Brain microvascular endothelial cell (primary cell): ENCODE data around the gene PLG.
"Not testable (repeated sequence)": the region's sequence is repeated elsewhere in the genome, so short reads cannot be mapped to it uniquely, and the experiment has no call there.

Experiments used
- DNase-seq: peaks from one replicate; pipeline ENCODE4 v3.0.0-alpha.2; 2020
- H3K27ac ChIP-seq: fragments of 250-450 bp; sonication (Bioruptor Pico); 2 replicates; pipeline ENCODE4 v1.5.1; 2020; ENCODE audit warnings: mild to moderate bottlenecking, moderate library complexity
- H3K27me3 ChIP-seq: fragments of 250-450 bp; sonication (Bioruptor Pico); replicated peaks from 2 replicates; pipeline ENCODE4 v1.5.1; 2020; ENCODE audit warnings: mild to moderate bottlenecking
- H3K36me3 ChIP-seq: fragments of 250-450 bp; sonication (Bioruptor Pico); replicated peaks from 2 replicates; pipeline ENCODE4 v1.5.1; 2020; ENCODE audit warnings: mild to moderate bottlenecking
- H3K4me3 ChIP-seq: 2 replicates; pipeline ENCODE4 v1.5.1; 2011; ENCODE audit warnings: low read depth, mild to moderate bottlenecking, control low read depth, low read length, moderate library complexity
- CTCF ChIP-seq: IDR thresholded peaks from 2 replicates; pipeline ENCODE4 v1.5.1; 2011; ENCODE audit warnings: low read depth, mild to moderate bottlenecking, moderate library complexity, low read length, control low read depth, inconsistent platforms; ENCODE audit errors: missing control alignments
- in situ Hi-C: cut with HindIII; loops from 2 replicates; pipeline ENCODE4 v1.10.0; 2017; ENCODE audit warnings: low sequenced_read_pairs, low pct_ligation_motif_present

The PLG gene

GRCh38 chr6:160781298-160781697, 79.3 kb downstream of the PLG start:
- no peak for DNase-seq
- H3K36me3 ChIP-seq: no peaks in the 10 kb centered on the region
- no peaks in the 10 kb centered on the region for H3K27me3 ChIP-seq
- no peak for TF ChIP-seq CTCF
- H3K4me3 ChIP-seq: no peak overlapping the region
- H3K27ac ChIP-seq: no peak overlapping the region
- in situ Hi-C loops: no loop called here

DNA sequence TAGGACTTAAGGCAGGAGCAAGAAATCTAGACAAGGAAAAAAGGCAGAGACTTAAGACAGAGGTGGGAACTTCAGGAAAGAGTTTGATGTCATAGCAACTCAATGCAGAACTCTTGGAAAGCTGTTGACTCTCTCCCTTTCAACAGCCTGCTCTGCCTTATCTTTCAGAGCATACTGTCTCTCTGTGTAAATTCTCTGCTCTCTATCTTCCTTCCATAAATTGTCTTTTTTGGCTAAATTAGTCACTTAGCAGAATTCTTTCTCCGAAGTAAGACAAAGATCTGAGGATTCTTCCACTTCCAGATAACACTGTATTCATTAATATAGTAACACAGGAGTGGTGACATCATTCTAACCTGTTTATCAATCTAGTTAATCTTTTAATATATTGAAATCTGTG, 80.2 kb downstream of the PLG start:
- H3K4me3 ChIP-seq: no peak overlapping the region
- in situ Hi-C loops: no loop called here
- no peaks in the 10 kb centered on the region for H3K36me3 ChIP-seq
- no peak for DNase-seq
- TF ChIP-seq CTCF: no peak
- no peaks in the 10 kb centered on the region for H3K27me3 ChIP-seq
- H3K27ac ChIP-seq: no peak overlapping the region

- in situ Hi-C loops: no loop called here
- no peaks in the 10 kb centered on the region for H3K27me3 ChIP-seq
- H3K4me3 ChIP-seq: no peak overlapping the region
- DNase-seq: no peak
- no peaks in the 10 kb centered on the region for H3K36me3 ChIP-seq
- TF ChIP-seq CTCF: no peak
- H3K27ac ChIP-seq: no peak overlapping the region
These were observed 81.7 kb downstream of the PLG start for GRCh38 chr6:160783741-160784140.

- H3K4me3 ChIP-seq, H3K27me3 ChIP-seq, H3K27ac ChIP-seq, H3K36me3 ChIP-seq, DNase-seq, in situ Hi-C loops: not testable (repeated sequence)
These were observed 86.1 kb downstream of the PLG start for GRCh38 chr6:160788126-160788525.

- in situ Hi-C loops: no loop called here
- H3K27ac ChIP-seq: no peak overlapping the region
- no peaks in the 10 kb centered on the region for H3K27me3 ChIP-seq
- H3K36me3 ChIP-seq: no peaks in the 10 kb centered on the region
- DNase-seq: no peak
- no peak for TF ChIP-seq CTCF
- H3K4me3 ChIP-seq: no peak overlapping the region
These were observed 86.8 kb downstream of the PLG start for GRCh38 chr6:160788806-160789205.

DNA sequence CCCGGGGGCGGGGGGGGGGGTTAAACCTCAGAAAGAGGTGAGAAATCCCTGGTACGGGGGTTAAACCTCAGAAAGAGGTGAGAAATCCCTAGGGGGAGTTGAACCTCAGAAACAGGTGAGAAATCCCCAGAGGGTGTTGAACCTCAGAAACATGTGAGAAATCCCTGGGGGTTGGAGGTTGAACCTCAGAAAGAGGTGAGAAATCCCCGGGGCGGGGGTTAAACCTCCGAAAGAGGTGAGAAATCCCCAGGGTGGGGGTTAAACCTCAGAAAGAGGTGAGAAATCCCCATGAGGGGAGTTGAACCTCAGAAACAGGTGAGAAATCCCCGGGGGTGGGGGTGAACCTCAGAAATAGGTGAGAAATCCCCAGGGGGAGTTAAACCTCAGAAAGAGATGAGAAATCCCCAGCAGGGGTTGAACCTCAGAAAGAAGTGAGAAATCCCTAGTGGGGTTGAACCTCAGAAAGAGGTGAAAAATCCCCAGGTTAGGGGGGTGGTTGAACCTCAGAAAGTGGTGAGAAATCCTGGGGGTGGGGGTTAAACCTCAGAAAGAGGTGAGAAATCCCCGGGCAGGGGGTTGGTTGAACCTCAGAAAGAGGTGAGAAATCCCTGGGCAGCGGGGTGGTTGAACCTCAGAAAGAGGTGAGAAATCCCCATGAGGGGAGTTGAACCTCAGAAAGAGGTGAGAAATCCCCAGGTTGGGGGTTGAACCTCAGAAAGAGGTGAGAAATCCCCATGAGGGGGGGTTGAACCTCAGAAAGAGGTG, 87.4 kb downstream of the PLG start:
- no peak overlapping the region for H3K27ac ChIP-seq
- in situ Hi-C loops: no loop called here
- DNase-seq: no peak
- H3K36me3 ChIP-seq: no peaks in the 10 kb centered on the region
- no peak for TF ChIP-seq CTCF
- H3K4me3 ChIP-seq: no peak overlapping the region
- H3K27me3 ChIP-seq: no peaks in the 10 kb centered on the region
